Embryonic facial prominence (tissue), 1 donor: ENCODE data around the gene C10orf105.

Experiments
- DNase-seq: peaks from one replicate; pipeline ENCODE4 v3.0.0-alpha.2; 2016; ENCODE audit errors: extremely low spot score

The C10orf105 gene

DNA sequence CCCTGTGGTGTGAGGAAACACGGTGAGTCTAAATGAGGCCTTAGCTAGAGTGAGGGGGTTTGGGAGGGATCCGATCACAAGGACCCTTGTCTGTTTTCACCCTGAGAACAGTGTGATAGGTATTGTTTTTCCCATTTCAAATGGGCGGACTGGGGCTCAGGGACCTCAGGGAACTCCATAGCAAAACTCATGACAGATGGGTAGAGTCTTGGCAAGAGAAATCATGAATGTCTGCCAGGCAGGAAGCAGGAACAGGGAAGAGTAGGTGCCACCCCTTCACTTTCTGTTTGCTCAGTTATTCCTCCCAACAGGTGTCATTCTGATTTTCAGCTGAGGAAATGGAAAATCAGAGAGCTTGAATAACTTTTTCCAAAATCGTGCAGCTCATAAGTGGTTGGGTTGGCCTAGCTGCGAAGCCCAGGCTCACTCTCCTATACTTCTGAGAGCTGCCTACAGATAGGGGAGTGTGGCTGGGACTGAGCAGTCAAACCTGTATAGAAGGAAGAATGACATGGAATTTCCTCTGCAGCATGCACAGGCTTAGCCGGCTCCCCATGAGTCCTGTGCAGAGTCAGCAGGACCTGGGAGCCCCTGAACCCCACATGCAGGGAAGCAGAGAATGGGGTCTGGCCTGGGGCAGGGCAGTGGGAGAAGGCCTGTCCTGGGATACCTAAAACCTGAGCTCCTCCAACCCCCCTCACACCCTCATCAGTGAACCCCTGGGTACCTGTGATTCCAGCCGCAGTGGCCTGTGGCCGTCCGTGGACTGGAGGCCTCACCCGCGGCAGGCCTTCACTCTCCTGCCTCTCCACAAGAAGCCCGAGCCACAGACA lies 17.6 kb upstream of the C10orf105 start:
- DNase-seq = no peak

DNA sequence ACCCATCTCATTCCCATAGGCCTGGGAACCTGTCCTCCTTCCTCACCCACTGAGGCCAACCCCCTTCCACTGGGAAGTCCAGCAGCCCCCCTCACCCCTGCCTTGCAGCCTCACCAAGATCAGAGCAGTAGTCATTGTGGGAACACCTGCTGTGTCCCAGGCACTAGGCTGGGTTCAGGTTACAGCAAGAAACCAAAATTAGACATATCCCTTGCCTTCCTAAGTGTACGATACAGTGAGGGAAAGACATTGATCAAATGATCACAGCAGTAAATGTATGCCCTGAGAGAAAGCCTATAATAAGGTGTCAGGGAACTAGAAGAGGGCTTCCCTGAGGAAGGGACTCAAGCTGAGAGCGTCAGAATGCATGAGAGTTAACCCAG lies 17.0 kb upstream of the C10orf105 start:
- no peak for DNase-seq

DNA sequence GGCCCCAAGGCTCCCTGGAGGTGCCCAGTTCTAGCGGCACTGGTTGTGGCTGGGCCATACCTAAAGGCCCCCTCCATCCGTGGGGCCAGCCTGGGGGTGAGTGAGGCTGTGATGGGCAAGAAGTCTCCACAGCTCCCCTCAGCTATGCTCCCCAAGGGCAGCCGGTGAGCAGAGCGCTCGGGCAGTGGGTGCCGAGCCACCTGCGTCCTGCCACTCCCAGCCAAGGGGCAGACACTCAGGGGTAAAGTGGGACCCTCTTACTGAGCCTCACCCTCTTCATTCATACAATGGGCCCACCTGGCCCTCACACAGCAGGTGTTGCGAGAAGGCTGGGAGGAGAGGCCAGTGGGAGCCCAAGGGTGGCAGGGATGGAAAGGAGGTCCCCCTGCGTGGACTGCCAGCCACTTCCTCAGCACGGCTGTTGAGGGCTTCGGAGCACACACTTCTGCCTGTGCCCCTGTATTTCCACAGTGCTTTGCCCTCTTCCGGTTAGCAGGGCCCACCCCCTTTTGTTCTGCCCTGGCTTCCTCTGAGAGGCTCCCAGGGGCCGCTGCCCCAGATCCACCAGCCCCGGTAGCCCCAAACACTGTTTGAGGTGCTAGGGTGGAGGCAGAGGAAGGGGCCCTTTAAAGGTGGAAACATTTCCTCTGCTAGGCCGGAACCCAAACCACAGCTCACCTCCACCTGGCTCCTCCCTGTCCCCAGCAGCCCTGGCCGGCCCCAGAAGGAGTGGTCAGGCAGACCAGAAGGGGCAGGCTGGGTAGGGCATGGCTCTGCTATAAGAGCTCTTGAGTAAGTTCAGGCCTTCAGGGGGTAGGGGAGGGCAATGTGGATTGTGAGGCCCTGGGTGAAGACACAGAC lies 16.4 kb upstream of the C10orf105 start:
- no peak for DNase-seq

DNA sequence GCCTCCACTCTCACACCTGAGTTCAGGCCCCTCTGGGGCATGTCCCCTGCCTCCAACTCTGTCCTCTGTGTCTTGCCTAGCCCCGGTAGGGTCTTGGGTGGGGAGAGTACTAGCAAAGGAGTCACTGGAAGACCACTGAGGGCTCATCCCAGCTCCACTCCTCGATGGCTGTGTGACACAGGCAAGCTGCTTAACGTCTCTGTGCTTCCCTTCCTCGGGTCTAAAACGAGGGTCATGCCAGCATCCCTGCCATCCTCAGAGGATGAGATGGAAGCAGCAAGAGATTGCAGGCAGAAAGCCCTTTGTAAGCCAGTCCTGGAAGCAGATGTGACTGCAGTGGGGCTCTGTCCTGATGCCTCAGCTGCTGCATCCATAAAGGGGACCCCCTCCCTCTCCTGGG lies 15.2 kb upstream of the C10orf105 start:
- no peak for DNase-seq

DNA sequence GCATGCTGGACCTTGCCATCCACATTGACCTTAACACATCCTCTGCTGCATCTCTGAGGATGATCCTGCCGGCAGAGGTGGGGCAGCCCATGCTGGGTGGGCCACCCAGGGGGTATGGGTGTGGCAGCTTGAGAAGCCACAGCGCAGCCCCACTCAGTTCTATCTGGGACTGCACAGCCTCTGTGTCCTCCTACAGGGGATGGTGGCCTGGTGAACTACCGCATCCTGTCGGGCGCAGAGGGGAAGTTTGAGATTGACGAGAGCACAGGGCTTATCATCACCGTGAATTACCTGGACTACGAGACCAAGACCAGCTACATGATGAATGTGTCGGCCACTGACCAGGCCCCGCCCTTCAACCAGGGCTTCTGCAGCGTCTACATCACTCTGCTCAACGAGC lies 12.2 kb upstream of the C10orf105 start:
- no peak for DNase-seq

DNA sequence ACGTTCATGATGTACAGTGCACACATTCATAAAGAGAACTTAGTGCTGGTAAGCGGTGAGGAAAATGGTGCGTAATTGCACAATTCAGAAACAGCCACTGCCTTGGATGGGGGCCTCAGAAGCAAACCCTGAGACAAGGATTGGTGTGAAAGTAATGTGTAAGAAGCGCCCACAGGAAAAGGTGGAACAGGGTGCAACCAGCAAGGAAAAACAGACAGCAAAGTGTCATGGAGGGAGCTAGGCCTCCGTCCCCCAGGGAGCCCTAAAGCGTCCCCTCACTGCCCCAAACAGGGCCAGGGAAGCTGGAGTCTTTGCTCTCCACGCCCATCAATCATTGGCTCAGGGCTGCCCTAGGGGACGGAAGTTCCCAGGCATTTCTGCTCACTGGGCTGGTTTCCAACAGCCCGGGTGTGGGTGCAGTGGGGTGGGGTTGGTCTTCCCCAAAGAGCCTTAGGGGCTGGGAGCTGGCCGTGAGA lies 9.6 kb upstream of the C10orf105 start:
- DNase-seq = no peak

DNA sequence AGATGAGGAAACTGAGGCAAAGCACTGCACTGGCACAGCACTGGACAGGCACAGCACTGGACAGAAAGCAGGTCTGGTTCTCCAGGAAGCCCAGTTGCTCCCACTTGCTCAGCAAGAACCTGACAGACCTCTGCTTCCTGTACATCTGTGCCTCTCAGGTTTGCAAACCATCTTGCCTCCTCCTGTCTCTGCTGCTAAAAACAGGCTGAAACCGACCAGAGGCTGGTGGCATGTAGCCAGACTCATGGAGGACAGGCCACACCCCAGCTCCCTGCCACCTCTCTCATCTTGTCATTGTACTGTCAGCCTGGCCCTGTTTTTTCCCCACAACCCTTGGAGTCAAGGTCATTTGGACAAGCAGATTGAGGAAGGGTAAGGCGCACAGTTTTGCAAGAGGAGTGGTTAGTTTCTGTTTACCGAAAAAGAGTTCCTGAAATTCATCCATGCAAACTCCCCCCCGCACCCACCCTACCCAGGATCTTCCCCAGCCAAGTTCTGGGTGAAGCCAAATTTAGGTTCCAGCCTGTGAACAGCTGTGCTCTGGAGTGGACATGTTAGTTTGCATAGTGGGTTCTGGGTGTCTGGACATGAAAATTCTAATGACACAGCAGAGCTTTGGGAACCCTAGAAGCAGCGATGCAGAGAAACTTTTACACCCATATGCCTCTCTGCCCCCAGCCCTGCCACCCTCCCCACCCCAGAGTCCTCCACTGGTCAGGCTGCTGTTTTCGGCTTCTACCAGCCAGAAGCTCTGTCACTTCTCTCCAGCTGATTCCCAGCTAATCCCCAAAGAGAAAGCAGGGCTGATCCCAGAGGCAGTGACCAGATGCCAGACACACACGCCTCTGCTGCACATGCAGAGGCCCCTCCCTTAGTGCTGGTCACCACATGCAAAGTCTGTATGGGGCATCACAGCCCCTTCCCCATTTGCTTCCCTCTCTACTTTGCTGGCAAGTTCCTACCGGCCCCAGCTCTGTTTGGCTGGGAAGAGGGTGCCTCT lies 8.5 kb upstream of the C10orf105 start:
- no peak for DNase-seq

DNA sequence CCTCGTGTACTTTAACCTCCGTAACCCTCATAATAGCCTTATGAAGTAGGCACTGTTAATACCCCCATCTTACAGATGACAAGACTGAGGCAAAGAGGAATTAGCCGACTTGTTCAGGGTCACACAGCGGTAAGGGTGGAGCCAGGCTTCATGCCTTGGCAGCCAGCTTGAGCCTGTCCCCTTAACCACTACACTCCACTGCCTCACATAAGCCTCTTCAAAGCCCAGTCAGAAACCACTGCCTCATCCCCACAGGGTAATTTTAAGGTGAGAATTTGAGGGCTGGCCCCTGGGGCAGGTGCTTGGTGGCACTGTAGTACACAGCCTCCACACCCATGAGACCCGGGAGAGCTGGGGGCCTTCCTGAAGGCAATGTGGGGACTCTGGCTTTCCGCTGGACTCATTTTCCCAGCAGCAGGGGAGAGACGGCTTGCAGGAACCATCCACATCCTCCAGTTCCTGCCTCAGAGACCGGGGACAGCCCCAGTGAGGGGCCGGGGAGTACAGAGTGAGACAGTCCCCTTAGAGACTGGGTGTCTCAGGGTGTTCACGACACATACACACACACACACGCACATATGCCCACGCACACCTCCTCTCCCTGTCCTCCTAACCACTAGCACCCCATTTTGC lies 7.6 kb upstream of the C10orf105 start:
- no peak for DNase-seq

DNA sequence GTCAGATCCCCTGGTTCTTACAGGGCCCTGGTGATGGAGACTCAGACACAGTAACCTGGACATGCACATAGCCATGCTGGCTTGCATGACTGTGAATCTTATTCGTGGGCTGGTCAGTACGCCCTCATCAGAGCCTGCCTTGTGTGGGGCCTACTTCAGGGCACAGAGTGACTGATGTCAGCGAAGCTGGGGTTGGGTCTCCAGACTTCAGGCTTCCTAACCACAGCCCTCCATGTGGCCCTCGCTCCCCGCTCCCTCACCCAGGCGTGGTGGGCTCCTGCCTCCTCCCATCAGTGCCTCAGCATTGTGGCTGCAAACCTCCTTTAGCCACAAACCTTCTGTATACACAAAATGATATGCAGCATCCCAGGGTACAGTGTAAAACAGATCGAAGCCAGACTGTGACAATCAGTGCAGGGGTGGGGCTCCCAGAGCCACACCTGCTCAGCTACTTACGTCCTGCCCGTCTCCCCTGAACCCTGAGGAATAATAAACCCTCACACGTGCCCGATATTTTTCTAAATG lies 7.1 kb upstream of the C10orf105 start:
- no peak for DNase-seq

DNA sequence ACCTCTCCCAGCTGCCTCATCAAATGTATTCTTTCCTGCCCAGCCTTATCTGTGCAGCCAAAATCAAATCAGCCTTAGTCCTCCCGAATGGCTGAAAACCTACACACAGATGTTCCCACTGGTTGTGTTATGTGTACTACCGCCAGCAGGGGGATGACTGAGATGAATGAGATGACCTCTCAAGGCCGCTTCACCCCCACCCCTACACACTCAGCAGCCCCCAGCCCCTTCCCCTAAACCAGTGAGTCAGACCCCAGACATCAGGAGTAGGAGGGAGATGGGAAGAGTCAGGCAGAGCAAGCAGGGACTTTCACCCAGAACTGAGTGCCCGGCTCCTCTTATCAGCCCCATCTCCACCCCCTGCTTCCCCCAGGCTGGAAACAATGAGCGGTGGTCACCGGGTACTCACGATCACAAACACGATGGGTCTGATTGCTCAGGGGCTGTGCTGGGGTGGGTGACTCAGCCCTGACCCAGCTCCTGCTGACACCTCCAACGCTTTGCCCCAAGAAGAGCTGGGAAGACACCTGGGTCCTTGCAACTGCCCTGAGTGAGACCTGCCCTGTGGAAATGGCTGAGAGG lies 6.5 kb upstream of the C10orf105 start:
- no peak for DNase-seq

DNA sequence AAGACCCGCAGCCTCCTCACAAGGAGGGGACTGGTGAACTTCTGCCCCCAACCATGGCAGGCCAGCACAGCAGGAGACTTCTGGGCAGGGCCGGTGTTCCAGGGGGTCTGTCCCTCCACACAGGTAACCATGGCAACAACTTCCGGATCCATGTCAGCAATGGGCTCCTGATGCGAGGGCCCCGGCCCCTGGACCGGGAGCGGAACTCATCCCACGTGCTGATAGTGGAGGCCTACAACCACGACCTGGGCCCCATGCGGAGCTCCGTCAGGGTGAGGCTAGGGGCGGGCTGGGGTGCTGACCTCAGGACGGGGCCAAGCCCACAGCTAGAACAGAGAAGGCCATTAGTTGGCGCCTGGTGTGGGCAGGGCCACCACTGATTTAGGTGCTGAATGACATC lies 5.7 kb upstream of the C10orf105 start:
- no peak for DNase-seq

DNA sequence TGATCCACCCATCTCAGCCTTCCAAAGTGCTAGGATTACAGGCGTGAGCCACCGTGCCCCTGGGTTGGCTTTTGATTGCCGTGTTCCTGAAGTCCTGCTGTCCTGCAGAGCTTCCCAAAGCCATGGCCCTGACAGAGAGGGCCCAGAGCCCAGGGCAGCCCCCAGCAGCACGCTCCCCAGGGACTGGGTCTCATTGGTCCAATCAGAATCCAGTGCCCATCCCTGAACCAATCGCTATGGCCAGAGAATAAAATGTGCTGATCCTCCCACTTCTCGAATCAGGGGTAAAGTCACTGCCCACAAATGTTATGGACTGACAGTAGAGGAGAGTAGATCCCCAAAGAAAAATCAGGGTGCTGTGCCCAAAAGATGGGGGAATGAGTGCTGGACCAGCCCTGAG lies 5.0 kb upstream of the C10orf105 start:
- no peak for DNase-seq

DNA sequence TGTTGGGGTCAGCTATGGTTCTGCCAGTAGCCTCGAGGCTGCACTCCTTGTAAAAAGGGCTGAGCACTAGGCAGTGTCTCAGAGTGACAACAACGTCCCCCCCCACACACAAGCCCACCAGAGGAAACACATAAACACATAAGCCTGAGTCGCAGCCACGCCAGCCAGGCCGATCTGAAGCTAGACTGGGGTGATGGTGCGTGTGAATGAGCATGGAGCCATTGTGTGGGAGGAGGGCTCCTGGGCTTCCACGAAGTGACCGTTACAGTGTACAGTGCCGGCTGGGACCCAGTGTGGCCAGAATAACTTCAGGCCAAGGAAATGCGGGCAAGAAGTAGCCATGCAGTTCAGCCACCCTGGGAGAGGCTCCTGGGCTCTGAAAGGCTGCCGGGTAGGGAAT lies 3.7 kb upstream of the C10orf105 start:
- no peak for DNase-seq

DNA sequence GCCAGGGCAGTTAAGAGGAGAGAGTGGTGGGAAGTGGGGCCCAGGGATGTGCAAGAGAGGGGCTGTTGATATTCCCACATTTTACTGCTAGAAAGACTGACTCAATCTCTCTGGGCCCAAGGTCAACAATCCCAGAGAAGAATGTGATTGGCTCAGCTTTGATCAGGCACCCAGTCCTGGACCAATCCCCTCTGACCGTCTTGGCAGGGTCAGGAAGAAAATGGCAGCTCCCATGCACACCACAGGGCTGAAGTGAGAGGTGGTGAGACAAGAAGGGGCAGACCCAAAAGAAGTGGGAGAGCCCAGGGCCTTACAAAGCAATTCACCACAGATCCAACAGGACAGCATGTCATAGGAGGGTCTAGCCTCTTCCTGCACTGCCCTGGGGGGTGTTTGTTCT lies 3.3 kb upstream of the C10orf105 start:
- DNase-seq = no peak

DNA sequence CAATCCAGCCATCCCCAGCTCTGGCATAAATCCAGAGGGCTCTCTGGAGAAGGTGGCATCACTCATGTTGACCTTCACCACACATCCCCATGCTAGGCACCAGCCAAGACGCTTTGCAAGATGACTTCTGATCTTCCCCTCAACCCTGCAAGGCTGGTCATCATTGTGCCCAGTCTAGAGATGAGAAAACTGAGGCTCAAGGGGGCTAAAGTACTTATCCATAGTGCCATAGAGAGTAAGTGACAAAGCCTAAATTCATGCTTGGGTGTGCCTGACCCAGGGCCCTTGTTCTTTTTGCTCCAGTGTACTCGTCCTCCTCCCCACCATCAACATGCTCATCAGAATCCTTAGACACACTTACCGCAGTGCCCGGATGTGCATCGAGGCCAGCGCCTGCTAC lies 1.7 kb upstream of the C10orf105 start:
- DNase-seq = no peak

DNA sequence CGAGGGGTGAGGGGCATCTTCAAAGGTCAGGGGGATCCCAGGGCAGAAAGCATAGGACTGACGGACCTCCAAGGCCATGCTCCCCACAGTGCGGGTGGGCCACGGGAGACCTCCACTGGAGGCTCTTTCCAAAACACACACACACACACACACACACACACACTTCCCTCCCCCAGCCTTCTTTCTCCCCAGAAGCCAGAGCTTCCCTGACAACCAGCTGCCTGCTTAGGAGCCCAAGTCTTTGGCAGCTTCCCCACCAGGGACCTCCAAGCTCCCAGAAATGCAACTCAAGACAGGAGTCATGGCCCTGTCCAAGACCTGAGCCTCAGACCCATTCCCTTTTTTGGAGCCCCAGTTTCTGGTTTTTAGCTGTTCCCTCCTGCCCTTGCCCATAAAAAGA lies 710 bp upstream of the C10orf105 start:
- no peak for DNase-seq

DNA sequence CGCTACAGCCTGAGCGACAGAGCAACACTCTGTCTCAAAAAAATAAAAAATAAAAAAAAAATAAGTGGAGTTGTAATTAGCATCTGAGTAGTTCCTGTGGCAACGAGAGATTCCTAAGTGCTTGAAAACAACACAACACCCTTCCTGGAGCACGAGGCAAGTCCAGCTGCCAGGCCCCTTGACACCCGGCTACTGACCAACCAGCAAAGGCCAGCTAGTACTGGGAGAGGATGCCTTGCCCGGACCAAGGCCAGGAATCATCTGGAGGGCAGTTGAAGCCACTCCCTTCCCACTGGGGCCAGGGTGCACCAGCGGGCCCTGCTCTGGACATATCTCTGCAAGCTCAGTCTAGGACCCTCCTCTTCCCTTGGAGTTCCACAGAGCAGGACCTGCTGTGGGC lies 536 bp downstream of the C10orf105 start:
- no peak for DNase-seq

DNA sequence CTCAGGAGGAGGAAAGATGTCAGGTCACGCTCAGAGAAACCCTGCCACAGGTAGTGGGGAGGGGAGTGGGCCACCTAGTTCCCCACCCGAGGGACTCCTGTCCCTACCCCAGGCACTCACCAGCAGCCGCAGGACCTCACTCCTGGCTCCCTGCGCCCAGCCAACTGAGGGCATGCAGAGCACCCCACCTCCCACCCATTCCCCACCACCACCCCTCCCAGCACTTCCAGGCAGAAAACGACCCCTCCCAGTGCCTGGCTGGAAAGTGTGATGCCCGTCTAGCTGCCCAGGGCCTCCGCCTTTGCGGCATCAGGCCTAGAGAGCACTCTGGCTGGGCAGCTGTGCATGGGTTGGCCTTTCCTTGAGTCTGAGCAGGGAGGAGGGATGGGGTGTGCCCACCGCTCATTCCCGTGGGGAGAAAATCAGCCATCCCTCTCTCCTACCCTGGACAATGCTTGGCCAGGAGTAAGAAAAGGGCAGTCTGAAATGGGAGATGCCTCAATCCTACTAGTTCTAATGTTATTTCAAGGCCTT lies 1.3 kb downstream of the C10orf105 start:
- DNase-seq = no peak

DNA sequence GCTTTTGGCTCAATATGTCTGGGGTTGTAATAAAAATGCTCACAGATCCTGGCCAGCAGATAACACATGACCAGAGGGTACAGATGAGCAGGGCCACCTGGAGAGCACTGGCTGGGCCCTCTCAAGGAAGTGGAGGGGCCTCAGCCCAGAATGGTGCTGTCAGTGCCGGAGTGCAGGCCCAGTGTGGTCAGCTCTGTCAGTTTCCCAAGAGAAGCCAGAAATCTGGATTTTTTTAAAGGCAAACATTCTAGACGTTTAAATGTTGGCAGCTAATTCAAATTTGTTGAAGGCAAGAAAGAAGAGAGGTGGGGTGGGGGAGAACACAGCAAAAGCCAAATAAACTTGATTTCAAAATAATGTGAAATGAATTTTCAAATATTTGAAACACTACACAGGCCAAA lies 2.0 kb downstream of the C10orf105 start:
- DNase-seq = no peak

DNA sequence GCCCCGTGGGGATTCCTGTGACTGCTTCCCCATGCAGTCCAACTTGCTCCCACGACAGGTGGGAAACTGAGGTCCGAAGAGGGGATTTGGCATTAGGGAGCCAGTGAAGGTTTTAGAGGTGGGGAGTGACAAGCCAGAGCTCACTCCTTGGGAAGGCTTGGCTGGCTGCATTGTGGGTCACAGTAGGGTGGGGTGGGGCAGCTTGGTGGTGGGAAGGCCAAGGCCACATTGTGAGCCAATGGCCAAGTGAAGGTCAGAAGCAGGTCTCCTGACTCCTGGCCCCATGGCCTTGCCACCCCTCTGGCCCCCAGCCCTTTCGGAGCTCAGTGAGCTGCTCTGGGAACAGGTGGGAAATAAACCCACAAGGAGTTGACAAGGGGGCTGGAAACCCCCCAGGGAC lies 2.5 kb downstream of the C10orf105 start:
- DNase-seq = no peak
